ENCODE data around the gene GNL3L. TPM values are rescaled to one million over a fixed set of nuclear protein-coding genes. Genes with fewer than 3 reads are reported as not detected.
"Not testable (repeated sequence)": the region's sequence is repeated elsewhere in the genome, so short reads cannot be mapped to it uniquely, and the experiment has no call there.

Gene GNL3L, protein sequence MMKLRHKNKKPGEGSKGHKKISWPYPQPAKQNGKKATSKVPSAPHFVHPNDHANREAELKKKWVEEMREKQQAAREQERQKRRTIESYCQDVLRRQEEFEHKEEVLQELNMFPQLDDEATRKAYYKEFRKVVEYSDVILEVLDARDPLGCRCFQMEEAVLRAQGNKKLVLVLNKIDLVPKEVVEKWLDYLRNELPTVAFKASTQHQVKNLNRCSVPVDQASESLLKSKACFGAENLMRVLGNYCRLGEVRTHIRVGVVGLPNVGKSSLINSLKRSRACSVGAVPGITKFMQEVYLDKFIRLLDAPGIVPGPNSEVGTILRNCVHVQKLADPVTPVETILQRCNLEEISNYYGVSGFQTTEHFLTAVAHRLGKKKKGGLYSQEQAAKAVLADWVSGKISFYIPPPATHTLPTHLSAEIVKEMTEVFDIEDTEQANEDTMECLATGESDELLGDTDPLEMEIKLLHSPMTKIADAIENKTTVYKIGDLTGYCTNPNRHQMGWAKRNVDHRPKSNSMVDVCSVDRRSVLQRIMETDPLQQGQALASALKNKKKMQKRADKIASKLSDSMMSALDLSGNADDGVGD
- total RNA-seq, result 41.3 to 45.0 TPM (median 42.0 TPM) in 3 replicates

DNA sequence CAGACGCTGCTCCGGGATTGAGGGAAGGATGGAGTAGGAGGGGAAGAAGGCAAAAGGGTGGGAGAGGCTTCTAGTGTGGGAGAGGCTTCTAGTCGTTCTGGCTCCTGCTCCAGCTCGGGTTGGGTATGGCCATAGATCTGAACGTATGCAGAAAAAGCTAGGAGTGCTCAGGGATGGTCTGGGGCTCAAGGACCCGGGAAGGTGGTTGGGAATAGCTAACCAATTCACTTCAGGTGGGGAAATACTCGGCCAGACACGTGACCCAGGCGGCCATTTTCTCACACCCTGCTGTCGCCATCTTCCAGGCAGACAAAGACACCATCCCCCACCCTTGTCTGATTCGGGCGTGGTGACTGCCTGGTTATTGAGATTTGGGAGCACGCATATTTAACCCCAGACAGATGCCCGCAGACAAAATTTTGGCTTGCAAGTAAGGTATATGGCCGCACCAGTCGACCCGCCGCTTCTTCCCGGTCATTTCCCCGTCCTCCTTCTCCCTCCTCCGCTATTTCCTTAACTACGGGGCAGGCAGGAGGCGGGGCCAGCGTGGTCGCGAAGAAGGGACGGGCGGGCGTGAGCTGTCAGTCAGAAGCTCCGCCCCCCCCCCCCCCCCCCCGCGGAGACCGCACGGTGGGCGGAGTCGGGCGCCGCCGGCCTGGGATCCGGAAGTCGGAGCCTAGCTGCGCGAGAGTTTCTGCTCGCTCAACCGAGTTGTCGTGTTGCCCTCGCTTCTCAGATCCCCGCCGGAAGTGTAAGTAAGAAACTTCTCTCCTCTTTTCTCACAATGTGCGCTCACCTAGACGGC, at the start of gene GNL3L:
Gene GNL3L, plus strand, starts transcription at position 668 of the 805 bp plus-strand sequence. CDS start 2,348 bp downstream, outside the sequence.
- peaks cover under 1% of the 10 kb centered on the region for H3K36me3 Mint-ChIP-seq
- H3K9me3 Mint-ChIP-seq, result peaks cover 18% of the 10 kb centered on the region
- H3K4me3 Mint-ChIP-seq, result peak within 1 kb of the TSS; percentile 91
- no peak for TF ChIP-seq CTCF (IDR thresholded peaks at IDR 0.05; ENCODE audit: unreplicated experiment)
- H3K27me3 Mint-ChIP-seq (ENCODE audit: low read depth), result no peaks in the 10 kb centered on the region
- peak within 1 kb of the TSS; percentile 96 for H3K27ac Mint-ChIP-seq
- DNase-seq (ENCODE audit: low spot score in 2 of 2, unreplicated experiment in 2 of 2), result peak; percentile 66 to 78
- peaks cover 18% of the 10 kb centered on the region for H3K4me1 Mint-ChIP-seq

GRCh38 chrX:54482839-54483593, 47.0 kb upstream of the GNL3L start:
- Mint-ChIP-seq H3K9me3 (no peaks in the 10 kb centered on the region), H3K4me3 (no peak overlapping the region), H3K27me3 (ENCODE audit: low read depth) (no peaks in the 10 kb centered on the region), H3K27ac (peak overlapping the region; percentile 93), H3K4me1 (peaks cover 47% of the 10 kb centered on the region), H3K36me3 (no peaks in the 10 kb centered on the region)
- no peak for DNase-seq (ENCODE audit: low spot score in 2 of 2, unreplicated experiment in 2 of 2)
- TF ChIP-seq CTCF (IDR thresholded peaks at IDR 0.05; ENCODE audit: unreplicated experiment), result no peak

- peaks cover 6% of the 10 kb centered on the region for H3K9me3 Mint-ChIP-seq
- peaks cover 44% of the 10 kb centered on the region for H3K4me1 Mint-ChIP-seq
- no peaks in the 10 kb centered on the region for H3K27me3 Mint-ChIP-seq (ENCODE audit: low read depth)
- H3K27ac Mint-ChIP-seq, result peak overlapping the region; percentile 93
- H3K4me3 Mint-ChIP-seq, result no peak overlapping the region
- no peak for DNase-seq (ENCODE audit: low spot score in 2 of 2, unreplicated experiment in 2 of 2)
- H3K36me3 Mint-ChIP-seq, result peaks cover 6% of the 10 kb centered on the region
- TF ChIP-seq CTCF (IDR thresholded peaks at IDR 0.05; ENCODE audit: unreplicated experiment), result no peak
These were observed 46.1 kb upstream of the GNL3L start for GRCh38 chrX:54483946-54484345.

GRCh38 chrX:54484666-54485065, 45.4 kb upstream of the GNL3L start:
- H3K4me3 Mint-ChIP-seq, result no peak overlapping the region
- H3K36me3 Mint-ChIP-seq, result peaks cover 9% of the 10 kb centered on the region
- DNase-seq (ENCODE audit: low spot score in 2 of 2, unreplicated experiment in 2 of 2), result no peak
- no peak for TF ChIP-seq CTCF (IDR thresholded peaks at IDR 0.05; ENCODE audit: unreplicated experiment)
- peaks cover 39% of the 10 kb centered on the region for H3K4me1 Mint-ChIP-seq
- no peaks in the 10 kb centered on the region for H3K27me3 Mint-ChIP-seq (ENCODE audit: low read depth)
- peaks cover 11% of the 10 kb centered on the region for H3K9me3 Mint-ChIP-seq
- H3K27ac Mint-ChIP-seq, result peak overlapping the region; percentile 73

DNA sequence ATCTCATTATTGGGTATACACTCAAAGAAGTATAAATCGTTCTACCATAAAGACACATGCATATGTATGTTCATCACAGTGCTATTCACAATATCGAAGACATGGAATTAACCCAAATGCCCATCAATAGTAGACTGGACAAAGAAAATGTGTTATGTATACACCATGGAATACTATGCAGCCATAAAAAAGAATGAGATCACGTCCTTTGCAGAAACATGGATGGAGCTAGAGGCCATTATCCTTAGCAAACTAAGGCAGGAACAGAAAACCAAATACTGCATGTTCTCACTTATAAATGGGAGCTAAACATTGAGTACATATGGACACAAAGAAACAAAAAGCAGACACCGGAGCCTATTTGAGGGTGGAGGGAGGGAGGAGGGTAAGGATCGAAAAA, 40.2 kb upstream of the GNL3L start:
- H3K4me3 Mint-ChIP-seq; H3K27me3 Mint-ChIP-seq (ENCODE audit: low read depth); H3K27ac Mint-ChIP-seq; DNase-seq (ENCODE audit: low spot score in 2 of 2, unreplicated experiment in 2 of 2): not testable (repeated sequence)
- Mint-ChIP-seq H3K9me3 (peaks cover 31% of the 10 kb centered on the region), H3K36me3 (peaks cover 20% of the 10 kb centered on the region), H3K4me1 (peaks cover 25% of the 10 kb centered on the region)

All from mesothelial cell of epicardium (in vitro differentiated cells).